H1 (cell line): ENCODE results near the gene RO60. TPM values are rescaled to one million over a fixed set of nuclear protein-coding genes. Genes with fewer than 3 reads are reported as not detected.

ENCODE experiments used
- CTCF ChIA-PET: fragments of 300-600 bp; sonication (Branson Sonifier 250); formaldehyde crosslinking; loops from one replicate; lab custom pipeline; 2021; ENCODE audit not compliant: partially characterized antibody; lab: Charles Lee
- POLR2A ChIA-PET: fragments of 300-600 bp; sonication (Branson Sonifier 250); formaldehyde crosslinking; loops from one replicate; lab custom pipeline; 2021; ENCODE audit warnings: inconsistent platforms; ENCODE audit not compliant: partially characterized antibody; lab: Charles Lee
- DNase-seq, 2 experiments: peaks; one replicate each; pipeline versions ENCODE4 v3.0.0 to v3.0.0-alpha.2; 2010 to 2022; ENCODE audit warnings: low spot score in 2 of 2, low read depth in 1 of 2, mixed read lengths in 1 of 2
- FAIRE-seq: peaks from 2 replicates; lab custom pipeline; 2011; peaks lifted over from hg19 to GRCh38; lab: Jason Lieb, UNC
- H2AFZ ChIP-seq: 2 replicates; pipeline ENCODE4 v1.8.1; 2012; ENCODE audit warnings: low read length, inconsistent platforms
- H2AK5ac ChIP-seq: 2 replicates; pipeline ENCODE4 v1.6.1; 2013; ENCODE audit warnings: low read depth, low read length
- H2BK120ac ChIP-seq: replicated peaks from 2 replicates; pipeline ENCODE3; 2013; ENCODE audit warnings: low read depth, low read length, inconsistent platforms
- H2BK12ac ChIP-seq: 2 replicates; pipeline ENCODE4 v1.6.1; 2013; ENCODE audit warnings: low read depth, low read length
- H2BK15ac ChIP-seq: 2 replicates; pipeline ENCODE4 v1.6.1; 2013; ENCODE audit warnings: low read length
- H2BK20ac ChIP-seq: 2 replicates; pipeline ENCODE4 v1.6.1; 2013; ENCODE audit warnings: low read length
- H2BK5ac ChIP-seq: 2 replicates; pipeline ENCODE4 v1.6.1; 2013; ENCODE audit warnings: low read depth, low read length
- H3K14ac ChIP-seq: 2 replicates; pipeline ENCODE4 v1.6.1; 2013; ENCODE audit warnings: inconsistent platforms; ENCODE audit not compliant: insufficient read length
- H3K18ac ChIP-seq: 2 replicates; pipeline ENCODE4 v1.6.1; 2013; ENCODE audit warnings: low read length; ENCODE audit errors: extremely low read depth
- H3K23ac ChIP-seq: 2 replicates; pipeline ENCODE4 v1.6.1; 2013; ENCODE audit warnings: inconsistent platforms; ENCODE audit not compliant: insufficient read length
- H3K23me2 ChIP-seq: 2 replicates; pipeline ENCODE4 v1.6.1; 2013; ENCODE audit warnings: low read depth, low read length
- H3K27ac ChIP-seq: 2 replicates; pipeline ENCODE4 v1.6.1; 2011; ENCODE audit warnings: low read depth, low read length, inconsistent platforms
- H3K27me3 ChIP-seq, 4 experiments: replicated peaks in 1 of 4; 1 replicate in 1 of 4; 2 replicates in 3 of 4; pipeline versions ENCODE4 v1.6.1 to v1.8.1; 2011 to 2013; ENCODE audit warnings: low read length in 3 of 4, mild to moderate bottlenecking in 3 of 4, inconsistent platforms in 2 of 4, mixed read lengths in 2 of 4, moderate library complexity in 1 of 4; ENCODE audit not compliant: control insufficient read depth in 3 of 4, insufficient read depth in 3 of 4; ENCODE audit errors: extremely low read depth in 1 of 4
- H3K36me3 ChIP-seq, 4 experiments: 2 replicates each; pipeline versions ENCODE4 v1.6.1 to v1.8.1; 2011 to 2013; ENCODE audit warnings: mild to moderate bottlenecking in 4 of 4, low read length in 3 of 4, moderate library complexity in 2 of 4, control low read depth in 1 of 4, inconsistent platforms in 1 of 4; ENCODE audit not compliant: insufficient read depth in 4 of 4, control insufficient read depth in 2 of 4
- H3K4ac ChIP-seq: replicated peaks from 2 replicates; pipeline ENCODE3; 2013; ENCODE audit warnings: low read length, low read depth, mixed read lengths, inconsistent platforms; ENCODE audit not compliant: insufficient read length
- H3K4me1 ChIP-seq, 4 experiments: replicated peaks in 1 of 4; 1 replicate in 1 of 4; 2 replicates in 3 of 4; pipeline versions ENCODE4 v1.6.1 to v1.8.1; 2011 to 2013; ENCODE audit warnings: low read length in 3 of 4, inconsistent platforms in 2 of 4, mixed read lengths in 1 of 4; ENCODE audit not compliant: insufficient read depth in 4 of 4, control insufficient read depth in 3 of 4
- H3K4me2 ChIP-seq, 2 experiments: 2 replicates each; pipeline versions ENCODE4 v1.6.1 to v1.8.1; 2011 to 2013; ENCODE audit warnings: low read depth in 2 of 2, low read length in 2 of 2, control low read depth in 1 of 2, inconsistent platforms in 1 of 2, mild to moderate bottlenecking in 1 of 2; ENCODE audit not compliant: insufficient read depth in 1 of 2
- H3K4me3 ChIP-seq, 4 experiments: fragments of 200-600, 300-600 bp in 1 of 4; sonication (generic), shearing (Covaris generic), sonication (Bioruptor Twin) in 1 of 4; 2 replicates each; pipeline versions ENCODE4 v1.5.1 to v1.8.1; 2011 to 2016; ENCODE audit warnings: low read length in 4 of 4, low read depth in 3 of 4, control low read depth in 2 of 4, inconsistent platforms in 2 of 4, mild to moderate bottlenecking in 2 of 4, mixed read lengths in 1 of 4, moderate library complexity in 1 of 4; ENCODE audit not compliant: insufficient read depth in 2 of 4; ENCODE audit errors: extremely low read depth in 1 of 4
- H3K56ac ChIP-seq: replicated peaks from 2 replicates; pipeline ENCODE3; 2013; ENCODE audit warnings: low read depth, mild to moderate bottlenecking, mixed read lengths, low read length, inconsistent platforms; ENCODE audit not compliant: insufficient read length
- H3K79me1 ChIP-seq: 2 replicates; pipeline ENCODE4 v1.6.1; 2013; ENCODE audit warnings: low read depth, low read length, control low read depth
- H3K79me2 ChIP-seq, 2 experiments: 2 replicates each; pipeline versions ENCODE4 v1.6.1 to v1.8.1; 2012 to 2013; ENCODE audit warnings: low read length in 2 of 2, mild to moderate bottlenecking in 2 of 2, inconsistent platforms in 1 of 2; ENCODE audit not compliant: insufficient read depth in 2 of 2, control insufficient read depth in 1 of 2
- H3K9ac ChIP-seq, 4 experiments: replicated peaks in 1 of 4; 1 replicate in 1 of 4; 2 replicates in 3 of 4; pipeline versions ENCODE4 v1.6.1 to v1.8.1; 2011 to 2013; ENCODE audit warnings: low read depth in 3 of 4, low read length in 3 of 4, control low read depth in 2 of 4, mild to moderate bottlenecking in 2 of 4, moderate library complexity in 2 of 4, inconsistent platforms in 1 of 4; ENCODE audit errors: extremely low read depth in 1 of 4
- H3K9me3 ChIP-seq, 2 experiments: 2 replicates each; pipeline versions ENCODE4 v1.6.1 to v1.8.1; 2012 to 2013; ENCODE audit warnings: mild to moderate bottlenecking in 2 of 2, moderate library complexity in 2 of 2, control low read depth in 1 of 2, inconsistent platforms in 1 of 2, low read depth in 1 of 2, low read length in 1 of 2, mixed read lengths in 1 of 2; ENCODE audit not compliant: insufficient read depth in 2 of 2
- H4K20me1 ChIP-seq, 2 experiments: replicated peaks in 1 of 2; 2 replicates each; pipeline versions ENCODE3 to v1.8.1; 2011 to 2013; ENCODE audit warnings: inconsistent platforms in 2 of 2, low read length in 2 of 2, mild to moderate bottlenecking in 1 of 2; ENCODE audit not compliant: insufficient read depth in 2 of 2, control insufficient read depth in 1 of 2
- H4K5ac ChIP-seq: 2 replicates; pipeline ENCODE4 v1.6.1; 2013; ENCODE audit warnings: low read length, low read depth, mixed read lengths, inconsistent platforms; ENCODE audit not compliant: insufficient read length
- H4K8ac ChIP-seq: 2 replicates; pipeline ENCODE4 v1.8.0; 2013; ENCODE audit warnings: mild to moderate bottlenecking, moderate library complexity, low read length, inconsistent platforms; ENCODE audit not compliant: insufficient read depth; ENCODE audit errors: extremely low read depth
- H4K91ac ChIP-seq: replicated peaks from 2 replicates; pipeline ENCODE3; 2013; ENCODE audit warnings: low read length, mixed read lengths, inconsistent platforms; ENCODE audit not compliant: insufficient read length
- ASH2L ChIP-seq: fragments of 200-600, 300-600 bp; sonication (generic); IDR thresholded peaks from one replicate; pipeline ENCODE4 v1.7.1; 2017; ENCODE audit warnings: low read length
- BACH1 ChIP-seq: IDR thresholded peaks from 2 replicates; pipeline ENCODE4 v1.6.1; 2012; ENCODE audit warnings: low read length, improper control_type of control experiment
- CHD1 ChIP-seq: IDR thresholded peaks from 2 replicates; pipeline ENCODE4 v1.6.1; 2012; ENCODE audit warnings: low read depth, low read length, improper control_type of control experiment
- FOSL1 ChIP-seq: IDR thresholded peaks from 2 replicates; pipeline ENCODE4 v1.6.1; 2011; ENCODE audit warnings: mild to moderate bottlenecking, low read depth, low read length, moderate library complexity; ENCODE audit not compliant: insufficient read depth
- GTF2F1 ChIP-seq: IDR thresholded peaks from 2 replicates; pipeline ENCODE4 v1.6.1; 2012; ENCODE audit warnings: low read depth, low read length, improper control_type of control experiment, borderline replicate concordance
- HDAC2 ChIP-seq, 2 experiments: fragments of 300-600 bp in 1 of 2; sonication (generic) in 1 of 2; IDR thresholded peaks; 2 replicates each; pipeline ENCODE4 v1.6.1; 2011 to 2012; ENCODE audit warnings: low read depth in 2 of 2, low read length in 2 of 2, mild to moderate bottlenecking in 2 of 2, moderate library complexity in 2 of 2, borderline replicate concordance in 1 of 2, inconsistent platforms in 1 of 2
- JUND ChIP-seq: IDR thresholded peaks from 2 replicates; pipeline ENCODE4 v1.6.1; 2011; ENCODE audit warnings: mild to moderate bottlenecking, improper control_type of control experiment, low read length
- KDM1A ChIP-seq: fragments of 200-600, 300-600 bp; sonication (generic); IDR thresholded peaks from 2 replicates; pipeline ENCODE4 v1.7.1; 2016; ENCODE audit warnings: mild to moderate bottlenecking, low read length, borderline replicate concordance
- KDM4A ChIP-seq: IDR thresholded peaks from one replicate; pipeline ENCODE4 v1.7.1; 2012; ENCODE audit warnings: low read depth, mild to moderate bottlenecking, moderate library complexity, low read length, inconsistent platforms; ENCODE audit not compliant: severe bottlenecking
- RXRA ChIP-seq: IDR thresholded peaks from 2 replicates; pipeline ENCODE4 v1.6.1; 2011; ENCODE audit warnings: low read depth, mild to moderate bottlenecking, low read length, moderate library complexity; ENCODE audit not compliant: insufficient read depth
- SP2 ChIP-seq: IDR thresholded peaks from 2 replicates; pipeline ENCODE4 v1.6.1; 2012; ENCODE audit warnings: mild to moderate bottlenecking, low read length, inconsistent platforms
- TAF7 ChIP-seq: optimal IDR thresholded peaks from 2 replicates; pipeline ENCODE3; 2011; ENCODE audit warnings: low read depth, mild to moderate bottlenecking, inconsistent platforms, low read length, moderate library complexity, borderline replicate concordance
- USF2 ChIP-seq: IDR thresholded peaks from 2 replicates; pipeline ENCODE4 v1.6.1; 2011; ENCODE audit warnings: low read length, improper control_type of control experiment
- WGBS, 2 experiments: shearing (Covaris generic) in 1 of 2; methylation state at CpG; one replicate each; pipeline versions ENCODE4 v1.1.6 to v1.1.7; 2013 to 2015; ENCODE audit warnings: low lambda C conversion rate in 2 of 2, mixed read lengths in 2 of 2, inconsistent platforms in 1 of 2, low coverage in 1 of 2, missing lambda C conversion rate in 1 of 2; ENCODE audit not compliant: insufficient replicate concordance in 2 of 2, insufficient coverage in 1 of 2, insufficient read length in 1 of 2; ENCODE audit errors: extremely low coverage in 1 of 2, missing lambda C conversion rate in 1 of 2; 5-methylcytosine and 5-hydroxymethylcytosine counted together
- polyA plus RNA-seq, 7 experiments: library from polyadenylated mRNA; depleted of rRNA in 3 of 7; stranded (reverse) in 5 of 7; unstranded in 2 of 7; fragments of >200 nt in 5 of 7; fragments of 200-250 nt in 2 of 7; gene quantifications; 1 replicate in 5 of 7; 2 replicates in 1 of 7; 4 replicates in 1 of 7; pipeline versions ENCODE4 v1.2.1 to v1.2.3, GENCODE V29; 2011 to 2013; ENCODE audit warnings: missing spikeins in 2 of 7, mixed read lengths in 2 of 7
- total RNA-seq: library from RNA; stranded (reverse); fragmentation: NEBNext Ultra II Directional; extraction: Animal tissue kit (Norgen Biotek cat#: 25700); gene quantifications from 2 replicates; pipeline ENCODE4 v1.2.1, GENCODE V29; 2021

The RO60 gene
- total and polyA plus RNA-seq, 2 of the 8 experiments (the other 6 are each of a cell fraction or from before 2014, with no cell fraction given): 13.6 to 103 TPM

GRCh38 chr1:193102662-193103061, 43.2 kb downstream of the RO60 start:
- no peak overlapping the region for H2BK12ac ChIP-seq
- no peak overlapping the region for H3K4me3 ChIP-seq
- H3K9ac ChIP-seq: no peak overlapping the region
- H3K4me1 ChIP-seq: peaks cover 0 to 5% (median 2%) of the 10 kb centered on the region in 4 experiments; a peak in 4 of 7 replicates
- H2AFZ ChIP-seq: no peak overlapping the region
- H3K4me2 ChIP-seq: no peak overlapping the region
- no peak overlapping the region for H4K8ac ChIP-seq
- H3K36me3 ChIP-seq: peaks cover 2 to 6% (median 4%) of the 10 kb centered on the region in 4 experiments; a peak in 4 of 8 replicates
- H3K9me3 ChIP-seq: no peaks in the 10 kb centered on the region
- POLR2A ChIA-PET: interaction anchor here (0.9 to 5.2 kb wide), 2 partner anchors 10 to 44 kb away, joined by 3 to 21 read pairs; partner anchors contain the start of genes RO60 and UCHL5
- peaks cover 9% of the 10 kb centered on the region for H3K23me2 ChIP-seq
- H4K91ac ChIP-seq: no peak overlapping the region
- H2BK5ac ChIP-seq: no peak overlapping the region
- H3K4ac ChIP-seq: no peak overlapping the region
- DNase-seq: no peak
- no peak overlapping the region for H3K23ac ChIP-seq
- 91% methylated on average over 5 of the region's 5 CpGs; no CpG with 5 or more reads in 1 of the 2 experiments for WGBS, 2 experiments
- no peaks in the 10 kb centered on the region for H3K79me2 ChIP-seq
- H2BK15ac ChIP-seq: no peak overlapping the region
- no peak overlapping the region for H2AK5ac ChIP-seq
- CTCF ChIA-PET: interaction anchor here (1.3 kb wide), 1 partner anchor 18 kb away, joined by 3 read pairs; no protein-coding TSS in a partner anchor
- H3K56ac ChIP-seq: no peak overlapping the region
- no peak for FAIRE-seq
- no peak overlapping the region for H3K27ac ChIP-seq
- no peak overlapping the region for H2BK120ac ChIP-seq
- no peak overlapping the region for H3K14ac ChIP-seq
- no peak overlapping the region for H3K18ac ChIP-seq
- H4K20me1 ChIP-seq: peaks cover 0 to 2% of the 10 kb centered on the region in 2 experiments
- no peaks in the 10 kb centered on the region for H3K79me1 ChIP-seq
- peaks cover 0 to 11% (median 3%) of the 10 kb centered on the region in 4 experiments; a peak in 3 of 7 replicates for H3K27me3 ChIP-seq
- no peak overlapping the region for H4K5ac ChIP-seq
- H2BK20ac ChIP-seq: no peak overlapping the region
- no peak for TF ChIP-seq CHD1
- TF ChIP-seq FOSL1: no peak
- TF ChIP-seq KDM4A: no peak
- no peak for TF ChIP-seq BACH1
- no peak for TF ChIP-seq KDM1A
- no peak for TF ChIP-seq HDAC2 (IDR thresholded peaks at IDR 0.05; ENCODE audit: borderline replicate concordance in 1 of 2, low read depth in 2 of 2, low read length in 2 of 2)
- TF ChIP-seq TAF7: no peak
- TF ChIP-seq USF2: no peak
- no peak for TF ChIP-seq ASH2L
- TF ChIP-seq RXRA: no peak
- no peak for TF ChIP-seq JUND
- no peak for TF ChIP-seq GTF2F1
- TF ChIP-seq SP2: no peak
